HepG2 (cell line): ENCODE results near the gene ZNF121. TPM values are rescaled to one million over a fixed set of nuclear protein-coding genes. Genes with fewer than 3 reads are reported as not detected.

Experiments used
- ATF7 ChIP-seq, 2 experiments: fragments of 450-650 bp in 1 of 2; sonication (generic) in 1 of 2; formaldehyde crosslinking in 1 of 2; IDR thresholded peaks; 2 replicates each; pipeline versions ENCODE4 v1.4.0 to v1.6.1; 2016 to 2020; ENCODE audit warnings: antibody characterized with exemption in 1 of 2, mild to moderate bottlenecking in 1 of 2, missing genetic modification reagents in 1 of 2
- FOXK1 ChIP-seq: sonication (generic); formaldehyde crosslinking; IDR thresholded peaks from 2 replicates; pipeline ENCODE4 v1.4.0; 2020; ENCODE audit warnings: low read depth, missing genetic modification reagents, borderline replicate concordance
- GABPA ChIP-seq, 2 experiments: IDR thresholded peaks; 2 replicates each; pipeline ENCODE4 v1.6.1; 2011 to 2016; ENCODE audit warnings: low read depth in 2 of 2, low read length in 1 of 2, missing biosample characterization in 1 of 2, missing genetic modification characterization in 1 of 2
- LCORL ChIP-seq, 2 experiments: fragments of 450-650 bp in 1 of 2; sonication (generic) in 1 of 2; formaldehyde crosslinking in 1 of 2; IDR thresholded peaks; 2 replicates each; pipeline versions ENCODE4 v1.5.0 to v1.6.1; 2017 to 2020; ENCODE audit warnings: antibody characterized with exemption in 1 of 2, missing genetic modification reagents in 1 of 2
- MAZ ChIP-seq, 2 experiments: sonication (generic) in 1 of 2; formaldehyde crosslinking in 1 of 2; IDR thresholded peaks; 2 replicates each; pipeline versions ENCODE4 v1.5.0 to v1.6.1; 2012 to 2020; ENCODE audit warnings: low read depth in 2 of 2, mild to moderate bottlenecking in 2 of 2, borderline replicate concordance in 1 of 2, improper control_type of control experiment in 1 of 2, low read length in 1 of 2, missing genetic modification reagents in 1 of 2, moderate library complexity in 1 of 2
- MEIS1 ChIP-seq: sonication (generic); formaldehyde crosslinking; IDR thresholded peaks from 2 replicates; pipeline ENCODE4 v1.9.0; 2021; ENCODE audit warnings: mild to moderate bottlenecking, missing genetic modification reagents, moderate library complexity, borderline replicate concordance
- MIER3 ChIP-seq: IDR thresholded peaks from 2 replicates; pipeline ENCODE4 v1.6.1; 2016; ENCODE audit warnings: missing compliant biosample characterization, borderline replicate concordance
- MXI1 ChIP-seq: IDR thresholded peaks from 3 replicates; pipeline ENCODE4 v1.6.1; 2012; ENCODE audit warnings: low read depth, low read length, inconsistent platforms, borderline replicate concordance
- PITX1 ChIP-seq: sonication (generic); formaldehyde crosslinking; IDR thresholded peaks from 2 replicates; pipeline ENCODE4 v1.5.1; 2020; ENCODE audit warnings: mild to moderate bottlenecking, missing genetic modification reagents
- PPARG ChIP-seq: conservative IDR thresholded peaks from 2 replicates; pipeline ENCODE4 v1.6.1; 2016; ENCODE audit warnings: missing biosample characterization, missing genetic modification reagents
- SIN3A ChIP-seq: IDR thresholded peaks from 2 replicates; pipeline ENCODE4 v1.6.1; 2011; ENCODE audit warnings: low read depth, mild to moderate bottlenecking, control low read depth, low read length, borderline replicate concordance
- ZNF766 ChIP-seq: sonication (generic); formaldehyde crosslinking; IDR thresholded peaks from 2 replicates; pipeline ENCODE4 v1.5.0; 2020; ENCODE audit warnings: missing genetic modification reagents, borderline replicate concordance
- ZNF883 ChIP-seq: sonication (generic); formaldehyde crosslinking; IDR thresholded peaks from 2 replicates; pipeline ENCODE4 v1.5.1; 2020; ENCODE audit warnings: mild to moderate bottlenecking, missing genetic modification reagents; ENCODE audit errors: not compliant biosample characterization
- polyA plus RNA-seq, 8 experiments: library from polyadenylated mRNA; depleted of rRNA in 3 of 8; stranded (reverse) in 7 of 8; unstranded in 1 of 8; fragments of >200 nt; fragmentation: Illumina TruSeq in 4 of 8; extraction: Trizol in 4 of 8; gene quantifications; 2 replicates each; pipeline versions ENCODE4 v1.2.1 to v1.2.3, GENCODE V29; 2011 to 2016; ENCODE audit warnings: low read depth in 4 of 8, missing spikeins in 1 of 8, mixed read lengths in 1 of 8; ENCODE audit not compliant: insufficient read depth in 1 of 8
- total RNA-seq, 5 experiments: library from RNA; depleted of rRNA; stranded (reverse); fragments of >200 nt; fragmentation: Illumina TruSeq; extraction: Trizol; gene quantifications; 2 replicates each; pipeline ENCODE4 v1.2.3, GENCODE V29; 2016; ENCODE audit warnings: low read depth in 1 of 5
- TF ChIP-seq, protein P1 (sequence below), 2 experiments: sonication (generic) in 1 of 2; formaldehyde crosslinking in 1 of 2; IDR thresholded peaks; 2 replicates each; pipeline versions ENCODE4 v1.6.1 to v1.9.0; 2014 to 2022; ENCODE audit warnings: antibody characterized with exemption in 1 of 2, borderline replicate concordance in 1 of 2, inconsistent platforms in 1 of 2, low read depth in 1 of 2, missing genetic modification reagents in 1 of 2
- TF ChIP-seq, protein P2 (sequence below): sonication (generic); formaldehyde crosslinking; IDR thresholded peaks from 2 replicates; pipeline ENCODE4 v1.8.1; 2023; ENCODE audit warnings: mild to moderate bottlenecking, missing genetic modification reagents
- TF ChIP-seq, protein P3 (sequence below): sonication (generic); formaldehyde crosslinking; IDR thresholded peaks from 2 replicates; pipeline ENCODE4 v1.5.1; 2020; ENCODE audit warnings: mild to moderate bottlenecking, missing genetic modification reagents, moderate library complexity
- TF ChIP-seq, protein P4 (sequence below): sonication (generic); formaldehyde crosslinking; IDR thresholded peaks from 2 replicates; pipeline ENCODE4 v1.4.0; 2020; ENCODE audit warnings: mild to moderate bottlenecking, low read depth, missing genetic modification reagents

ZNF121 gene
- total and polyA plus RNA-seq, 2 of the 13 experiments (the other 11 are each of a cell fraction or from before 2014, with no cell fraction given) = 7.8 to 56.3 TPM

DNA sequence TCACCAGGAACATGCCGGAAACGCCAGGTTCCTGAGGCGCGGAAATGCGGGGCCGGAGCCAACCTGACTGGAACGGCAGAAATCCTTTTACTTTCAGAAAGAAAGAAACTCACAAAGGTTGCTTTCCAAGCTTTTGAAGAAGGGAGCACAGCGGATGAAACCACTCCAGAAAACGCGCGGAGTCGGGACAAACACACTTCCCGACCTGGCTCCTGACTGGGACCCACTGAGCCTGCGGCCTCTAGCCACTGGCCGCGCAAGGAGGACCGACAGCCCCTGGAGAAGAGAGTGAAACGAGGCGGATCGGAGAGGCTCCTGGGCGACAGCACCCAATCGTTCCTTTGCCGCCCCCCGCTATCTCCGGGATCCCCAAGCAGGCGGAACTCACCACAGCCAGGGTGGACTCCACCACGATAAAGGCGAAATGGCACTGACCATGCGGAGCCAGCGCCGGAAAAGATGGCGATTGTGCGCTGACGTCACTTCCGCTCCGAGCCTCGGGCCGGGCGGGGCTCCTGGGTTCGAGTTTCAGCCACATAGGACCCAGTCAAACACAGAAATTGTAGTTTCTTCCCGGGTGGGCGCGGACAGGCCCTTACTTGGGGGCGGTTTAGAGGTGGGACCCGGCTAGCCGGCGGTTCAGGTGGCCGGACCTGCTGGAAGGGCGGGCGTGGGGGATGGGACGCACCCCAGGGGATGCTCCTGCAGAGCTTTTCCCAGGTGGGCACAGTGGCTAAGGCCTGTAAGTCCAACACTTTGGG lies at the start of gene ZNF121 (continued):
- TF ChIP-seq, protein P1, sequence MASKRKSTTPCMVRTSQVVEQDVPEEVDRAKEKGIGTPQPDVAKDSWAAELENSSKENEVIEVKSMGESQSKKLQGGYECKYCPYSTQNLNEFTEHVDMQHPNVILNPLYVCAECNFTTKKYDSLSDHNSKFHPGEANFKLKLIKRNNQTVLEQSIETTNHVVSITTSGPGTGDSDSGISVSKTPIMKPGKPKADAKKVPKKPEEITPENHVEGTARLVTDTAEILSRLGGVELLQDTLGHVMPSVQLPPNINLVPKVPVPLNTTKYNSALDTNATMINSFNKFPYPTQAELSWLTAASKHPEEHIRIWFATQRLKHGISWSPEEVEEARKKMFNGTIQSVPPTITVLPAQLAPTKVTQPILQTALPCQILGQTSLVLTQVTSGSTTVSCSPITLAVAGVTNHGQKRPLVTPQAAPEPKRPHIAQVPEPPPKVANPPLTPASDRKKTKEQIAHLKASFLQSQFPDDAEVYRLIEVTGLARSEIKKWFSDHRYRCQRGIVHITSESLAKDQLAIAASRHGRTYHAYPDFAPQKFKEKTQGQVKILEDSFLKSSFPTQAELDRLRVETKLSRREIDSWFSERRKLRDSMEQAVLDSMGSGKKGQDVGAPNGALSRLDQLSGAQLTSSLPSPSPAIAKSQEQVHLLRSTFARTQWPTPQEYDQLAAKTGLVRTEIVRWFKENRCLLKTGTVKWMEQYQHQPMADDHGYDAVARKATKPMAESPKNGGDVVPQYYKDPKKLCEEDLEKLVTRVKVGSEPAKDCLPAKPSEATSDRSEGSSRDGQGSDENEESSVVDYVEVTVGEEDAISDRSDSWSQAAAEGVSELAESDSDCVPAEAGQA (IDR thresholded peaks at IDR 0.05; ENCODE audit: low read depth) = peak; percentile 82
- TF ChIP-seq, protein P1 (CRISPR knock-in tag; IDR thresholded peaks at IDR 0.05; ENCODE audit: borderline replicate concordance) = peak; percentile 81
- TF ChIP-seq MXI1 = peak; percentile 86; the same call in 1 of the 3 replicates
- TF ChIP-seq, protein P2, sequence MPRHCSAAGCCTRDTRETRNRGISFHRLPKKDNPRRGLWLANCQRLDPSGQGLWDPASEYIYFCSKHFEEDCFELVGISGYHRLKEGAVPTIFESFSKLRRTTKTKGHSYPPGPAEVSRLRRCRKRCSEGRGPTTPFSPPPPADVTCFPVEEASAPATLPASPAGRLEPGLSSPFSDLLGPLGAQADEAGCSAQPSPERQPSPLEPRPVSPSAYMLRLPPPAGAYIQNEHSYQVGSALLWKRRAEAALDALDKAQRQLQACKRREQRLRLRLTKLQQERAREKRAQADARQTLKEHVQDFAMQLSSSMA (CRISPR knock-in tag) = no peak
- peak; percentile 93 for TF ChIP-seq SIN3A
- no peak for TF ChIP-seq LCORL (IDR thresholded peaks at IDR 0.05)
- 0 out of 2 replicates have a peak, but pooled peaks have one; percentile 19 for TF ChIP-seq LCORL (CRISPR knock-in tag; IDR thresholded peaks at IDR 0.05)
- TF ChIP-seq ZNF883 (CRISPR knock-in tag) = peak; percentile 32
- TF ChIP-seq MEIS1 (CRISPR knock-in tag) = peak; percentile 33; the same call in 1 of the 2 replicates
- TF ChIP-seq MIER3 (CRISPR knock-in tag) = peak; percentile 23; the same call in 1 of the 2 replicates
- TF ChIP-seq GABPA (IDR thresholded peaks at IDR 0.05; ENCODE audit: low read depth, low read length) = peak; percentile 89
- TF ChIP-seq GABPA (CRISPR knock-in tag; IDR thresholded peaks at IDR 0.05; ENCODE audit: low read depth) = peak; percentile 99
- TF ChIP-seq MAZ (IDR thresholded peaks at IDR 0.05; ENCODE audit: borderline replicate concordance, low read depth, low read length) = 0 out of 2 replicates have a peak, but pooled peaks have one; percentile 36
- peak; percentile 72; the same call in 1 of the 2 replicates for TF ChIP-seq MAZ (CRISPR knock-in tag; IDR thresholded peaks at IDR 0.05; ENCODE audit: low read depth)
- peak; percentile 71 for TF ChIP-seq PITX1
- TF ChIP-seq ATF7 (IDR thresholded peaks at IDR 0.05) = peak; percentile 89
- peak; percentile 93 for TF ChIP-seq ATF7 (CRISPR knock-in tag; IDR thresholded peaks at IDR 0.05)
- TF ChIP-seq PPARG (CRISPR knock-in tag) = no peak
- TF ChIP-seq, protein P3, sequence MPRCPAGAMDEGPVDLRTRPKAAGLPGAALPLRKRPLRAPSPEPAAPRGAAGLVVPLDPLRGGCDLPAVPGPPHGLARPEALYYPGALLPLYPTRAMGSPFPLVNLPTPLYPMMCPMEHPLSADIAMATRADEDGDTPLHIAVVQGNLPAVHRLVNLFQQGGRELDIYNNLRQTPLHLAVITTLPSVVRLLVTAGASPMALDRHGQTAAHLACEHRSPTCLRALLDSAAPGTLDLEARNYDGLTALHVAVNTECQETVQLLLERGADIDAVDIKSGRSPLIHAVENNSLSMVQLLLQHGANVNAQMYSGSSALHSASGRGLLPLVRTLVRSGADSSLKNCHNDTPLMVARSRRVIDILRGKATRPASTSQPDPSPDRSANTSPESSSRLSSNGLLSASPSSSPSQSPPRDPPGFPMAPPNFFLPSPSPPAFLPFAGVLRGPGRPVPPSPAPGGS (CRISPR knock-in tag) = 0 out of 2 replicates have a peak, but pooled peaks have one; percentile 39
- TF ChIP-seq ZNF766 (CRISPR knock-in tag) = peak; percentile 83; the same call in 1 of the 2 replicates
- TF ChIP-seq, protein P4, sequence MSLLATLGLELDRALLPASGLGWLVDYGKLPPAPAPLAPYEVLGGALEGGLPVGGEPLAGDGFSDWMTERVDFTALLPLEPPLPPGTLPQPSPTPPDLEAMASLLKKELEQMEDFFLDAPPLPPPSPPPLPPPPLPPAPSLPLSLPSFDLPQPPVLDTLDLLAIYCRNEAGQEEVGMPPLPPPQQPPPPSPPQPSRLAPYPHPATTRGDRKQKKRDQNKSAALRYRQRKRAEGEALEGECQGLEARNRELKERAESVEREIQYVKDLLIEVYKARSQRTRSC (CRISPR knock-in tag) = no peak
- peak; percentile 73; the same call in 1 of the 2 replicates for TF ChIP-seq FOXK1 (CRISPR knock-in tag)
